GM18520 (cell line): Measurements from ENCODE around the gene ZNF200.
"Not testable (repeated sequence)": the region's sequence is repeated elsewhere in the genome, so short reads cannot be mapped to it uniquely, and the experiment has no call there.

ENCODE experiments used
- ATAC-seq: cut with Tn5 transposase; IDR thresholded peaks from one replicate; pipeline ENCODE4 v1.9.1; 2021; ENCODE audit not compliant: unreplicated experiment

Gene ZNF200

DNA sequence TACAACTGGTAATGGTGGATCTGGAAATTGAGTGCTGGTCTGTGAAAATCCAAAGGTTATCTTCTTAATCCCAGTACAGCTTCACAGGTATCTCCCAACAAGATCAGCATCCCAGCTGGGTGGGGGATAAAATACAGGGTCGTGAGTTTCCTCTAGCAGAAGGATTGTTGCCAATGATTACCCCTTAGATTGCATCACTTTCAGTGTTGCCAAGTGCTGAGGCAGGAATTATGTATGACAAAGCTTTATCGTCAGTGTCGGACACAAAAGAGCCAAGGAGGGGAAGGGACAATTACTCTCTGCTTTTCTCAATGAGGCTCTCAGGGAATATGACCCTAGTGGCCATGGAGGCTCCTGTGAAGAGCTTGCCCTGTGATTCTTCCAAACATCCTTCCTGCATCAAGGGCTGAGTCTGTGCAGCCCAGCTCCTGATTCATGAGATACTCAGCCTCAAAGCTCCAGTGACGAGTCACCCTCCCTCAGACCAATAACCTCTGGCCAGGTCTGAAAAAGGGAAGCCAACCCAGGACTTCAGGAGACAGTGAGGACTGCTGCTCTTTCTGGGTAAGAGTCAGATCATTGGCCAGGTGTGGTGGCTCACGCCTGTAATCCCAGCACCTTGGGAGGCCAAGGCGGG lies 31.9 kb downstream of the ZNF200 start:
- ATAC-seq, result no peak

DNA sequence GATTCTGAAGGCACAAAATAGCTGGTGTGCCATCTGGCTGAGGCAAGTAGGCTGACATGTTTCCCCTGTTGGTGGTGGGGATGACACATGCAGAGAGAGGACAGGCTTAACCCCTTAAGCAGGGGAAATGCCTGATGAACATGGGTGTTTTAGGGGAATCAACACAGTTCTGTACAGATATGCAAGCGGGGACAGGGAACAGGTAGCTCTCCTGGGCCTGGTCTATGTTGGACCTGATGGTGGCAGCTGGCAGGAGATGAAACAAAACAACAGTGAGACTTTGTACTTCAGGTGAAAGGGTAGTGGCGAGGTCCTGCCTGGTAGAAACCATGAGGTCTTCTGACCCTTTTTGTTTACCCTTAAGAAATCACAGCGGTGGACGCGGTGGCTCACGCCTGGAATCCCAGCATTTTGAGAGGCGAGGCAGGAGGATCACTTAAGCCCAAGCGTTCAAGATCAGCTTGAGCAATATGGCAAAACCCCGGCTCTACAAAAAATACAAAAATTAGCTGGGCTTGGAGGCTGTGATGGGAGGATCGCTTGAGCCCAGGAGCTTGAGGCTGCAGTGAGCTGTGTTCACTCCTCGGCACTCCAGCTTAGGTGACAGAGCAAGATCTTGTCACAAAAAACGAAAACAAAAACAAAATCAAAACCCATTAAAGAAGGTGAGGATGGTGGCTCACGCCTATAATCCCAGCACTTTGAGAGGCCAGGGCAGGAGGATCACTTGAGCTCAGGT lies 36.5 kb downstream of the ZNF200 start:
- no peak for ATAC-seq

DNA sequence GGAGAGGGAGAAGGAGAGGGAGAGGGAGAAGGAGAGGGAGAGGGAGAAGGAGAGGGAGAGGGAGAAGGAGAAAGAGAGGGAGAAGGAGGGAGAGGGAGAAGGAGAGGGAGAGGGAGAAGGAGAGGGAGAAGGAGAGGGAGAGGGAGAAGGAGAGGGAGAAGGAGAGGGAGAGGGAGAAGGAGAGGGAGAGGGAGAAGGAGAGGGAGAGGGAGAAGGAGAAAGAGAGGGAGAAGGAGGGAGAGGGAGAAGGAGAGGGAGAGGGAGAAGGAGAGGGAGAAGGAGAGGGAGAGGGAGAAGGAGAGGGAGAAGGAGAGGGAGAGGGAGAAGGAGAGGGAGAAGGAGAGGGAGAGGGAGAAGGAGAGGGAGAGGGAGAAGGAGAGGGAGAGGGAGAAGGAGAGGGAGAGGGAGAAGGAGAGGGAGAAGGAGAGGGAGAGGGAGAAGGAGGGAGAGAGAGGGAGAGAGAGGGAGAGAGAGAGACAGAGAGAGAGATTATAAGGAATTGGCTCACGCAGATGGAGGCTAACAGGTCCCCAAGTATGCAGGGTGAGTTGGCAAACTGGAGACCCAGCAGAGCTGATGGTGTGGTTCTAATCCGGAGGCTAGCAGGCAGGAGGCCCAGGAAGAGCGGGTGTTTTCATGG lies 37.1 kb downstream of the ZNF200 start:
- not testable (repeated sequence) for ATAC-seq

DNA sequence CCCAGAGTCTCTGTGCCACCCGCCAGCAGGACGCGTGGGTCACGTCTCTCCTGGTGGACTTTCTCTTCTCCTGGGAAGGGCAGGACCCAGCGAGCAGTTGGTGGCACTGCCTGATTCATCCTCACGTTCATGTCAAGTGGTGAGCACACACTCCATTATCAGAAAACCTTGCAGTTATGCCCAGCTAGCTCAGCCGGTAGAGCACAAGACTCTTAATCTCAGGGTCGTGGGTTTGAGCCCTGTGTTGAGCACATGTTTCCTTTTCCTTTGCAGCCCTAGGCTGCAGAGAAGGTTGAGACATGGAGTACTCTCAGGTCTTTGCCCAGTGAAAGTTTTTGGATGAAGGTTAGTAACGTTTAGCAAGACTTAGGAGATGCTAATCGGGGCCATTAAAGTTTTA lies 39.0 kb downstream of the ZNF200 start:
- no peak for ATAC-seq

DNA sequence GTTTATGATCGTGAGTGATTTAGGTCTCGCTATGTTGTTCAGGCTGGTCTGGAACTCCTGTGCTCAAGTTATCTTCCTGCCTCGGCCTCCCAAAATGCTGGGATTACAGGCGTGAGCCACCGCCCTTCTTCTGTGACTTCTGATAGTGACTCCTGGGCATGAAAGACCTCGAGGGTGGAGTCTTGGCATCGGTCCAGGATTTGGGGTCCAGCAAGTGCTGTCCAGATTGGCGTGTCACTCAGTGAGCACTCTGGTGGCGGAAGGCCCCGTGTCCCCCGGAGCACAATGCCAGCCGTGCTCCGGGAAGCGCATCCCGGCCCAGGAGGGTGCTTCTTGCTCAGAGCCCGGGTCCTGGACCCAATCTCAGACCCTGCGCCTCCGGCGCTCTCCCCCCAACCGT lies 40.2 kb downstream of the ZNF200 start:
- no peak for ATAC-seq

DNA sequence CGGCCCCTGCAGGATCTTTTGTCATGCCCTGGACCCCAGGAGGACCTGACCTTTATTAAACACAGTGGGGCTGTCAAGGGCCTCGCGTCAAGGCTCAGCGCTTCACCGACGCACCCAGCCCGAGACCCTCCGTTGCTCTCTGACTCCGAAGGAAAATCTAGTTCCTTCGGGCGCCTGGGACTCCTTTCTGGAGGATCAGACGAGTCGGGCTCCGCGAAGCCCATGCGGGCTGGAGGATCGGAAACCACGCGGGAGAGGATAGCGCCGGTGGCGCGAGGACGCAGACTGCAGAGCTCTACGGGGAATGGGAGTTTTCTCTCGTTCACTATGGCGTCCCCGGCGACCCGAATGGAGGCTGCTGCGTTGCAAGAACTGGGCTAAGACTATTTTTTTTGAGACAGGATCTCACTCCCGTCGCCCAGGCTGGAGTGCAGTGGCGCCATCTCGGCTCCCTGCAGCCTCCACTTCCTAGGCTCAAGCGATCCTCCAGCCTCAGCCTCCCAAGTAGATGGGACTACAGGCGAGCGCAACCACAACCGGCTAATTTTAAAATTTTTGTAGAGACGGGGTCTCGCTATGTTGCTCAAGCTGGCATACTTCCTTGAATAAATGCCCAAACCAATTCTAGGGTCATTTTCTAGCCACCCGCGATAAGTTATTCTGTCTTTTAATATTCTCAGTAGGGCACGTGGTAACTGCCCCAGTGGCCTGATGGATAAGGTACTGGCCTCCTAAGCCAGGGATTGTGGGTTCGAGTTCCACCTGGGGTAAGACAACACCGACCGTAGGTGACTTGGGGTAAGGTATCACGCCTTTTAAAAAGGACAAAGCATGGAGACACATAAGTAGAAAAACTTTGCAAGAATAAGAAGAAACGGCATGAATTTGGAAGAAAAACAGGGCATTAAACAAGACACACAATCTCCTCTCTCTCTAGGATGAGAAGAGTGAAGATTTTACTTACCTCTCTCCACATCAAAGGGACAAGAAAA lies 41.4 kb downstream of the ZNF200 start:
- ATAC-seq, result no peak

DNA sequence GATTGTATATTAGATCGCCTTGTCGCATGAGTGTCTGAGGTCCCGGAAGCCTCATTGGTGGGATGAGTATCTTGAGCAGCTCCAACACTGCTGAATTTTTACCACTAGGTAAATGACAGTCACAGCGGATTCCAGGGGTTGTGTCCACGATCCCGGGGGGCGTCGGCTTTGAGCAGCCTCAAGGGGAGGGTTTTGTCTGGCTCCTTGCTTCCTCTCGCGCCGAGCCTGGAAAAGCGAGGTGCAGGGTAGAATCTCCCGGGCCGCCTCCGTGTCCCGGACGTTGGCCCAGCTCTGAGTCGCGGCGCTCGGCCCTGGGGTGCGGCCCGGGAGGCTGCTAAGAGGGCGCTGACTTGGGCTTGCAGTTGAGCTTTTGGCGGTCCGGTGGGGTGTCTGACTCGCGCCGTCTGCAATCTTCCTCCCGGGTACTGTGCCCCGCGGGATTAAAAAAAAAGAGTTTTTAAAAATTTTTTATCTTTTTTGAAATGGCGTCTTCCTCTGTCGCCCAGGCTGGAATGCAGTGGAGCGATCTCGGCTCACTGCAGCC lies 42.4 kb downstream of the ZNF200 start:
- no peak for ATAC-seq

DNA sequence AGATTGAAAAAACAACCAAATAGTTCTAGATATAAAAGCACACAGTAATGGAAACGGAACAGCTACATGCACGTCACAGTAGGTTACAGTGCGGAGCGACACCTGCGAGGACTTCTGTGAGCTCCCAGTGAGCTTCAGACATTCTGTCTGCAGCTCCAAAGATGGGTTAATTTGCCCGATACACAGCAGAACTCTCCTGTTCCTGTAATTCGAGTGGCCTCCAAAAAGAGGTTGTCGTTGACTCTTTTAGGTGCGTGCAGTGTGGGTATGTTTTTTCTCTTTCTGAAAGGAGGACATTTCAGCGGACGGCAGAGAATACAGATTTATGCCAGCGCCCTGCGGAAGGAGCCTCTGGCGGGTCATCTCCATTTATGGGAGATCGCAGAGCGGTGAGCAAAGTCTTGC lies 44.0 kb downstream of the ZNF200 start:
- no peak for ATAC-seq

DNA sequence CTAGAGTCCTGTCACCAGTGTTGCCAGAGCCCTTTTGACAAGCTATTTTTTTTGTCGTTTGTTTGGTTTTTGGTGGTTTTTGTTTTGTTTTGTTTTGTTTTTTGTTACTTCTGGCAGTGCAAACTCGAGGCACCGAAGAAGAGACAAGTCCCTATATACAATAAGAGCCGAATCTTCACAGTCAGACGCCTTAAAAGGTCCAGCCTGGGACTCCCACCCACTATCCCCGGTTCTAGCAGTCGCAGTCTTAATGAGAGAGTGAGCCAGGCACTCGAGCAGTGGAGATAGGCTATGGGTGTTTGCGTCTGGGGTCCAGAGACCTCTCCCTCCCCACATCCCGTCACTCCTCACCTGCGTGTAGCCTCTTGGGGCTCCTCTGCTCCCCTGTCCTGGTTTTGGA lies 45.1 kb downstream of the ZNF200 start:
- ATAC-seq, result no peak

DNA sequence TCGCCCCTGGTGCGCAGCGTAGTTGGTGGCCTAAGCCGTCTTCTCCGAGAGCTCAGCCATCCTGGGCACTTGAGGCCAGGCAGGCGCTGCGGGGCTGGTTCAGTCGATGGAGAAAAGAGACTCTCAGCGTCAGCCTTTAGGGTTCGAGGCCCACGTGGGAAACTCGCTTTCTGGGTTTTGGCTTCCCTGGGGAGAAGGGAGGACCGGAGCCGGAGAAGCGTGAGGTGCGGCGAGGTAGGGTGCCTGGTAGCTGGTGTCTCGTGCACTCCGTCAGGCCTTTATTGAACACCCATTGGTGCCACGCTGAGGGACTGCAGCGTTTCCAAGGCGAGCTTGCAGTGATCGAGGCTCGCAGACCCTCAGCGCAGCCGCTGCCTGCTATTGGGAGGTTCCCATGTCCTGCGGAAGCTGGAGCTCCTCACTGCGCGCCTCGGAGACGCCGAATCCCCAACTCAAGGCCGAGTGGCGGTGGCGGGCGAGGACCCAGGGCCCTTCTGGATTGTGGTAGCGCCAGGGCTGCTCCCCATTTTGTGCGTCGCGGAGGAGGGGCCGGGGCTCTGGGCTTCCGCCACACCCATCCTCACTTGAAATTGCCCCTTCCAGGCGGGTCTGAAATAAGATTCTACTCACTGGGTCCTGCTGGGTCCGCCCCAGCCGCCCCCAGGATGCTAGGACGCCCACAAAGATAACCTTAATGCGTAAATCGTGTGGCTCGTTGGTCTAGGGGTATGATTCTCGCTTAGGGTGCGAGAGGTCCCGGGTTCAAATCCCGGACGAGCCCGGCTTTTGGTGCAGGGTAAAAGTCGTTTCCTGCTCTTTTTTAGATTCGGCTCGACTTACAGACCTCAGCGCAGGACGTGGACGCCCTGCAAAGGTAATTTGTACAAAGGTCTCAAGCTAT lies 45.8 kb downstream of the ZNF200 start:
- no peak for ATAC-seq

DNA sequence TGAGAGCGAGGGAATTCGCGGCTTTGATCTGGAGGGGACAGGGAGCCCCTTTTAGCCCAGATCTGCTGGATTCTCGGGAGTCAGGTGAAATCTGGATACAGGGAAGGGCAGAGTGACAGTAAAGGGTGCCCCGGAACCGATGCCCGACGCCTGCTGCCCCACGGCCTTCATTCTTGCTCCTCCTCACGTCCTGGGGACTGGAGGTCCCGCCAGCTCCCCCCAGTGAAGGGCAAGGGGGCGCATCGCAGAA lies 46.4 kb downstream of the ZNF200 start:
- ATAC-seq, result no peak

DNA sequence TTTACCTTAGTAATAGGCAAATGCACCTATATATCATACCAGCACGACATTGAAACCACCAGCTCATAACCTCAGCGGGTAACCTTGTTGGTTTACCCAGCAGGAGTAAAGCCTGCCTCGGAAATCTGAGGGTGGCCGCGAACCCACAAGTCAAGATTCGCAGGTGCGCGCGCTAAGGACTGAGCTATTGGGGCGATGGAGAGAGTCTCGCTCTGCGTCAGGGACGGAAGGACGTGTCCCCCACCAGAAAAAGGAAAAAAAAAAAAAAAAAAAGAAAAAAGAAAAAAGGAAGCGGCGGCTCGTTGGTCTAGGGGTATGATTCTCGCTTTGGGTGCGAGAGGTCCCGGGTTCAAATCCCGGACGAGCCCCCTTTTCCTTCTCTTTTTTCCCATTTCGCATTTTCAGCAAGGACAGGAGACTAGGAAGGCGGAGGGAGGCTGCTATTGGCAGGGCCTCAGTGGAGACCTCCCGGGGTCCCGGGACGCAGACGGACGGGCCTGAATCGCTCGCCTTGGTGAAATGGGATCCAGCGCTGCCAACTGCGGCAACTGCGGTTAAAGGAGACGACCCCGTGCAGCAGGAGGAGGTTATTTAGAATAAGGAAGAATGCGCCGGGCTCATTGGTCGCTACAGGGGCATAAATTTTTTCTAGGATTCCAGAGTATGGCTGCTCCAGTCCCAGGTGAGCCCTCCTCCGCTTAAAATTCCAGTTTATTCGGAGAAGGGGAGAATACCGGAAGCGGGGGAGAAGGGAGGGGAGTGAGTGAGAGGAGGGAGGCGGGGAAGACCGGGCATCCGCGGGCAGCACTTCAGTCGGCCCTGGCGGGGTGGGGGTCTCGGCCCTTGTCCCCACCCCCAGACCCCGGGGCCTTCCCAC lies 46.9 kb downstream of the ZNF200 start, which contains the start of gene OR1F1:
Gene OR1F1 (plus strand): TSS at position 407 of the 877 bp plus-strand sequence.
- no peak for ATAC-seq

DNA sequence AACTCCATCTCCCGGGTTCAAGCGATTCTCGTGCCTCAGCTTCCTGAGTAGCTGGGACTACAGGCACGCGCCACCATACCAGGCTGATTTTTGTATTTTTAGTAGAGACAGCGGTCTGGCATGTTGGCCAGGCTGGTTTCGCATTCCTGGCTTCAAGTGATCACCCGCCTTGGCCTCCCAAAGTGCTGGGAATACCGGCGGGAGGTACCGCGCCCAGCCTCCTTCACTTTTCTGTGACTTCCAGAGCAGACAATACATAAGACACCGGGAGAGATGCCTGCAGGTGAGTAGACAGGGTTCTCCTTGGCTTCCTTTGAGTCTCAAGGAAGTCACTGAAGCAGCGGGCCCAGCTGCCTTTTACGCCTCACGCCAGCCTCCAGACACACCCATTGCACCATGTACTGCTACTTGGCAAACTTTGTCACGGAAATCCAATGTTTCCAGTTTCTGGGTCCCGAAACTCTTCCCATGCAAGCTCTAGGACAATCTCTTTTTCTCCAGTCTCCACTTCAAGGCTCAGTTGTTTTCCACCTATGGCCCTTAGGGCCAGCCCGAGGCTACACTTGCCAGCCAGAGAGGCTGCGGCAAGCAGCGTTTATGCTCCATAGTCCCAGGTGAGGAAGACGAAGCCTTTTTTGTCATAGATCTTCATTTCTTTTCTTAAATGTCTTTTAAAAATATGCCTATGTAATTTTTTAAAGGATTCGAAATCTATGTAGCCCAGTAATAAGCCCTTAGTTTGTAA lies 47.8 kb downstream of the ZNF200 start:
- ATAC-seq, result no peak

DNA sequence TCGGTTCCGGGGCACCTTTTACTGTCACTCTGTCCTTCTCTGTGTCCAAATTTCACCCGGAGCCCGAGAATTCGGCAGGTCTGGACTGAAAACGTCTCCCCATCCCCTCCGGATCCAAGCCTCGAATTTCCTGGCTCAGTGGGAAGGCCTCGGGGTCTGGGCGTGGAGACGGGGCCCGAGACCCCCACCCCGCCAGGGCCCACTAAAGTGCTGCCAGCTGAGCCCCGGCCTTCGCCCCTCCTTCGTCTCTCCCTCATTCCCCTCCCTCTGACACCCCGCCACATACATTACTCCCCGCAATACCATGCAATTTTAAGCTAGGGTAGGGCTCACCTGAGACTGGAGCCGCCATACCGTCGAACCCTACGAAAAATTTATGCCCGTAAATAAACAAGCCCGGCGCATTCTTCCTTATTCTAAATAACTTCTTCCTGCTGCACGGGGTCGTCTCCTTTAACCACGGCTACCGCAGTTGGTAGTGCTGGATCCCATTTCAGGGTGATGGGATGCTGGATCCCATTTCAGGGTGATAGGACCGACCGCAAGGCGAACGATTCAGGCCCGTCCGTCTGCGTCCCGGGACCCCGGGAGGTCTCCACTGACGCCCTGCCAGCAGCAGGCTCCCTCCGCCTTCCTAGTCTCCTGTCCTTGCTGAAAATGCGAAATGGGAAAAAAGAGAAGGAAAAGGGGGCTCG lies 51.4 kb downstream of the ZNF200 start:
- no peak for ATAC-seq

DNA sequence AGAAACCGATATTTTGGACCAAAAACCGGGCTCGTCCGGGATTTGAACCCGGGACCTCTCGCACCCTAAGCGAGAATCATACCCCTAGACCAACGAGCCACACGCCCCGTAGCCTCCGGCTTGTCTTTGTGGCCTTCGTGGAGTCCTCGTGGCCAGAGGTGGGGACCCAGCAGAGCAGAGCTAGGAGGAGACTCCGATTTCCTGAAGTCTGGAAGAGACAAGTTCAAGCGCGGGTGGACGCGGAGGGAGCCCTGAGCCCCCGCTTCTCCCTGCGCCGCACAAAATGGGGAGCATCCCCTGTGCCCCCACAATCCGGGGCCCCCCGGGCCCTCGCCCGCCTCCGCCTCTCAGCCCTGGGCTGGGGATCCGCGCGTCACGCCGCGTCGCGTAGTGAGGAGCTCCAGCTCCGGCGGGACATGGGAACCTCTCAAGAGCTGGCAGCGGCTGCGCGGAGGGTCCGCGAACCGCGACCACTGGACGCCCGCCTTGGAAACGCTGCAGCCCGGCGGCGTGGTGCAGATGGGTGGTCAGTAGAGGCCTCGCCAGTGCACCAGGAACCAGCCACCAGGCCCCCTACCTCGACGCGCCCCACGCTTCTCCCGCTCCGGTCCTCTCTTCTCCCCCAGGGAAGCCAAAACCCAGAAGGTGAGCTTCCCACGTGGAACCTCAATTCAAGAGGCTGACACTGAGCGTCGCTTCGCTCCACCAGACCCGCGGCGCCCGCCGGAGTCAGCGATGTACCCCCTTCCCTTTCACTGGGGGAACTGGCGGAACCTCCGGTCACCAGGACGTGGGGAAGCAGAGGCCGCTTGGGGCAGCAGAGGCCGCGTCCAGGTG lies 52.1 kb downstream of the ZNF200 start:
- ATAC-seq, result no peak

DNA sequence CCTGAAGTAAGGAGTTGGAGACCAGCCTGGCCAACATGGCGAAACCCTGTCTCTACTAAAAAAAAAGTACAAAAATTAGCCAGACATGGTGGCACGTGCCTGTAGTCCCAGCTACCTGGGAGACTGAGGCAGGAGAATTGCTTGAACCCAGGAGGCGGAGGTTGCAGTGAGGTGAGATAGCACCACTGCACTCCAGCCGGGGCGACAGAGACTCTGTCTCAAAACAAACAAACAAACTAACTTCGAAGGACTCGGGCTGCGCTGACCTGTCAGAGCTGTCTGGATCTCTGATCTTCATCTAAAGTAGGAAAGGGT lies 52.7 kb downstream of the ZNF200 start:
- not testable (repeated sequence) for ATAC-seq

DNA sequence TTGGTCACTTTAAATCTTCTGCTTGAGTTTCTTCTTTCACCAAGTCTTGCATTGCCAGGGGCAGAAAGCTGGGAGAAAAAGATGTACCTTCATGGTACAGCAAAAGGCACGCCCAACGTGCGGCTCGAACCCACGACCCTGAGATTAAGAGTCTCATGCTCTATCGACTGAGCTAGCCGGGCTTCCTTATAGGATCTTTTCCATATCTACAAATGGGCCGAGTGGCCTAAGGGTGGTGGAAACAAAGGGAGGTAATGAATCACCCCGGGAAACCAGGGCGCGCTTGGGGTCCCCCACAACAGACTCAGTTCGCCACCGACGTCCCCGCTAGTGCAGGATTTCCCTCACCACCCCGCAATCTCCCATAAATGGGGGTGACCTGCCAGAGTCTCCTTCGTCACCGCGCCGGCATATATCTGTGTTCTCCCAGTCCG lies 54.5 kb downstream of the ZNF200 start:
- no peak for ATAC-seq
